Activated T-cell treated with anti-CD3 and anti-CD28 coated beads for 1 hour (primary cell): ENCODE results near the gene FASTK.

Experiments
- DNase-seq: peaks from one replicate; pipeline ENCODE4 v3.0.0-alpha.2; 2020; ENCODE audit warnings: low read depth

FASTK gene

DNA sequence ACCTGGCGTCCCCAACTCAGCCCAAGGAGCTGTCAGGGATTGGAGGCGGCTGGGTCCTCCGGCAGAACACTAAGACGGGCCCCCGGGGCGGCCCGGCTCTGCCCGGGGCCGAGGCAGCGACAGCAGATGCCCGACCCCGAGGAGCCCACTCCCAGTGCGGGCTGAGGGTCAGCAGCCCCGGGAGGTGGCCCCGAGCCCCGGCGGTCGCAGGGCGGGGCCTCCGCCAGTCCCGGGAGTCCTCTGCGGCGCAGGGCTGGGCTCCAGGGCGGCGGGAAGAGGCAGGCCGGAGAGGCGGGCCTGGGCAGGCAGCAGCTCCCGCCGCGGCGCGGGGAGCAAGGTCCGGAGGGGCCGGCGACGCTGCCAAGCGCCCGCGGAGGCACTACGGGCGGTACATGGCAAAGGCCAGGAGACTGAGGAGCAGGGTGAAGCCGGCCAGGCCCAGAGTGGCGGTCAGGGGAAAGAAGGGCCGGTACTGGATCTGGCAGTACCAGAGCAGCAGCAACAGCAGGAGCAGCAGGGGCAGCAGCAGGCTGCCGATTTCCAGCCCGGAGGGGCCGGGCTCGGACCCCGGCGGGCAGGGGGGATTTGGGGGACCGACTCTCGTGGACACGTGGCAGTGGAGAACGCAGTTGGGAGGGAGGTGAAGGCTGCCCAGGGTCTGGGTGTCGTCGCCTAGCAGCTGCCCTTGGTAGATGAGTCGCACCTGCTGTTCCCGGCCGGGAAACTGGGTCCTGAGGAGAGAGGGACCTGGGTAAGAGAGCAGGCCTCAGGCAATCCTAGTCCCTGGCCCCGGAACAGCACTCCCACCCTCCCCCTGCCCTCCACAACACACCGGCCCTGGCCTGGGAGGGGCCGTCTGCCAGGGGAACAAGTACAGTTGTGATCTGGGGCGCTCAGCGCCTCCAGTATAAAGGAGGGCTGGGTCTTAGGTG lies 827 bp upstream of the FASTK start:
- DNase-seq = no peak

DNA sequence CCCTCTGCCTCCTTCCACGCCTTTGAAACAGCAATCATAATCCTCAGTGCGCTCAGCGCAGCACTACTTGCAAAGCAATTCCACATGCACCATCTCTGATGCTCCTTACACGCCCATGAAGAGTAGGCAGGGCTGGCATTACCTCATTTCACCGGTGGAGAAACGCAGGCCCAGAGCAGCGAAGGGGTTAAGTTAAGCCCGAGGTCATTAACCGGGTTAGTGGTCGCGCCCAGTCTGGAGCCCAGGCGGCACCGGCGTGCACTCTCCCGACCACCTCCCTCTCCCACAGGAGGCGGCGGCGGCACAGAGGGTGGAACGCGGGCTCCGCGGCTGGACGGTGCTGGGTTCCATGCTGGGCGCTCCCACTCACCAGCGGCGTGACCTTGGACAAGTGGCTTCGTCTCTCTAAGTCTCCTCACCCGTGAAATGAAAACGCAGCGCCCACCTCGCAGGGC lies 515 bp downstream of the FASTK start:
- no peak for DNase-seq

DNA sequence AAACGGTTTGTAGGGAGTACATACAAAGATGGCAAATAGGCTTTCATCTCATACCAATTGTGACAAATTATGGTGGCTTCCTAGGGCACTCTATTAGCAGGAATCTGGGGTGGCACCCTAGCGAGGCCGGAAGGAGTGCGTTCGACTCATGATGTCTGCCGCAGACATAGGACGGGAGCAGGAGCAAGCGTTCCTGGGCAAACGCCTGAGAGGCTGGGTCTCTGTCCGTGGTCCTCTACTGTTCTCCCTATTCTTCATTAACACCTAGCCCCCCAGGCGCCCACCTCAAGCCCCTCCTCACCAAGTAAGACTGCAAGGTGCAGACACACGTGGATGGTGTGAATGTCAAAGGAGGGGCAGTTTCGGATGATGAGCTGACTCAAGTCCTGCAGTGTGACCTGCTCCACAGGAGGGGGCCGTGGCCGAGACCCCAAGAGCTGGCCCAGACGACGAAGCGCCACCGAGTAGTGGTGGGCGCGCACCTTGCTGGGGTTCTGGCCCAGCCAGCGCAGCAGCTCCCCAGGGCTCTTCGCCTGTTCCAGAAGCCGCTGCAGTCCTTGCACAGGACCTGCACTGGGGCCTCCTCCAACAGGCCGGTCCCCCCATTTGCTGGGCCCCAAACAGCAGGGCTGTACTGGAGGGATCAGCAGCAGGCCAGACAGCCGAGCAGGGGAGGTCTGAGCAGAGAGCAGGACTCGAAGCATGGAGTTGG lies 1.3 kb downstream of the FASTK start:
- DNase-seq = no peak

DNA sequence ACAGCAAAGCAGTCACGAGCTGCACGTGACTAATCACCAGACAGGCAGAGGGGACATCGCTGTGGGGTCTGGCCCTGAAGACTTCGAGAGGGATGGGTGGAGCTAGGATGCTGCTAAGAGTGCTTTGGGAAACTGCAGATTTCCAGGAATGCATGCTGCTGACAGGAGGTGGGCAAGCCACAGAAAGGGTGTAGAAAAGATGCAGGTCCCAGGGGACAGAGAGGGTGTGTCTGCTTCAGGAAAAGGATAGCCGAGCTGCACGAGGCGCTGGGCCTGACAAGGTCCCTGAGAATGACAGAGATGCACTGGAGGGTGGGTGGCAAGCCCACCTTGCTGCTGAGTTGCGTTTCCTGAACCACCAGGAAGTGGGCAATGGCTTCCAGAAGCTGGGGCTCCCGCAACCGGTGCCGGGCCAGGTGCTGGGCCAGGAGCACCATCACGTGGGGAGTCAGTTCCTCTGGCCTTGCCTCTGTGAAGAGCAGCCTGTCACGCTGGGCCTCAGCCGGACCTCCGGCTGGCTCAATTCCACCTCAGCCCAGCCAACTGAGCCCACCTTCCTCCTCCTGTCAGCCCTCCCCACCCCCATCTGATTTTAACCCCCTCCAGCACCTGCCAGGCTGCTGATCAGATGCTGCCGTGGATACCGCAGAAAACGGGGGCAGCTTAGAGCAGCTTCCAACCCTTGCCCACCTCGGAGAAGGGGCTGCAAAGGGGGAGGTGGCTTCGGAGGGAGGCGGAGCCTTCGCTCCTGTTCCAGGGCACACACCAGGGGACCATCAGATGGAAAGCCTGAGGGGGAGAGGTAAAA lies 2.2 kb downstream of the FASTK start:
- DNase-seq = no peak

GRCh38 chr7:151077705-151078232 lies 2.8 kb downstream of the FASTK start:
- no peak for DNase-seq

DNA sequence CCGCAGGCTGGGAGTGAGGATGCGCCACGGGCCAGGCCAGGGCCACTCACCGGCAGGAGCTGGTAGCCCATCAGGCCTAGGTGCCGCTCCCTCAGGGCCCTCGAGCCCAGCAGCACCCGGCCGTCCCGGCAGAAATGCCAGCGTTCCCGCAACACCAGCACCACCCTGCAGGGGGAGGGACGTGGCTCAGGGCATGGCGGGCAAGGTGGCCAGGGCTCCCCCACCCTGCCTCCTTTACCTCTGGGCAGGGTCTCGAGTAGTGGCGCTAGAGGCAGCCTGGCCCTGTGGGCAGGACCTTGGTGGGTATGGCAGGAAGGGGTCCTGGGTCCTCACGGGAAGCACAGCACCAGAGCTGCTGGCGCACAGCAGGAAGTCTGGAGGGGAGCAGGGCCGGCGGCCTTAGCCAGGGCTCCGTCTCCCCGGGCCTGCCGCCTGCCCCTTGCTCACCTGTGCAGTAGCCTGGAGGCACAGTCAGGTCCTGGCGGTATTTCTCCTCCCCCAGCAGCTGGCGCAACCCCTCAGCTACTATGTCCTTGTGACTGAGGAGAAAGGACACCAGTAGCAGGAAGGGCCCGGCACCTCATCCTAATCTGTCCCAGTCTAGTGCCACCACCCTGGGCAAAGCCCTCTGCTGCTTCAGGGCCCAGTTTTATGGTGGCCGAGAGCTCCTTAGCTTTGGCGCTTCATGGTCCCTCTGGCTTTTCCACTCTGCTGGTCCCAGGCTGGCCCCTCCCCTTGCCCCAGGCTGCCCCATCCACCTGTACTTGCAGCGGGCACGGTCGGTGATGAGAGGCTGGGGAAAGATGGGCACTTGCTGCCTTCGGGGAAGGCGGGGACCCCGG lies 3.5 kb downstream of the FASTK start:
- no peak for DNase-seq

DNA sequence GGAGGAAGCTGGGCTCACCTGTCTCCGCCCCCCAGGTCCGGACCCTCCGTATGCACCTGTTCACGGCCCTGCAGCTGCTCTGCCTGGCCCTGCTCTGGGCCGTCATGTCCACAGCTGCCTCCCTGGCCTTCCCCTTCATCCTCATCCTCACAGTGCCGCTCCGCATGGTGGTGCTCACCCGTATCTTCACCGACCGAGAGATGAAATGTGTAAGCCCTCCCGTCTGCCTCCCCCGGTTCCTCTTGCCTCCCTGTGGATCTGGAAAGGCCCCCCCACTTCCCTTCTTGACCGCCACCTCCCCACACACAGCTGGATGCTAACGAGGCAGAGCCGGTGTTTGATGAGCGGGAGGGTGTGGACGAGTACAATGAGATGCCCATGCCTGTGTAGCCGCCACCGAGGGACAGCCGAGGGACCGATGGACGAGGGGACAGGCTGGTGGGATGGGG lies 4.6 kb downstream of the FASTK start:
- DNase-seq = no peak

DNA sequence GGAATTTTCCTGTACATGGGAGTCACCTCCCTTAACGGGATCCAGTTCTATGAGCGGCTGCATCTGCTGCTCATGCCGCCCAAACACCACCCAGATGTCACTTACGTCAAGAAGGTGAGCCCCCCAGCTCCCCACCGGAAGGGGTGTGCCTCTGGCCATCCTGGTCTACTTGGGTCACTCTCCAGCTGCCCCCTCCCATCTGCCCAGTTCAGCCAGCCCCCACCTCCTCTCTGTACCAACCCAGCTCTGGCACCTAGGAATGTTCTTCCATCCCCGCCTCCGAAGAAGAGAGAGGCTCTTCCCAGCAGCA lies 5.0 kb downstream of the FASTK start:
- no peak for DNase-seq

DNA sequence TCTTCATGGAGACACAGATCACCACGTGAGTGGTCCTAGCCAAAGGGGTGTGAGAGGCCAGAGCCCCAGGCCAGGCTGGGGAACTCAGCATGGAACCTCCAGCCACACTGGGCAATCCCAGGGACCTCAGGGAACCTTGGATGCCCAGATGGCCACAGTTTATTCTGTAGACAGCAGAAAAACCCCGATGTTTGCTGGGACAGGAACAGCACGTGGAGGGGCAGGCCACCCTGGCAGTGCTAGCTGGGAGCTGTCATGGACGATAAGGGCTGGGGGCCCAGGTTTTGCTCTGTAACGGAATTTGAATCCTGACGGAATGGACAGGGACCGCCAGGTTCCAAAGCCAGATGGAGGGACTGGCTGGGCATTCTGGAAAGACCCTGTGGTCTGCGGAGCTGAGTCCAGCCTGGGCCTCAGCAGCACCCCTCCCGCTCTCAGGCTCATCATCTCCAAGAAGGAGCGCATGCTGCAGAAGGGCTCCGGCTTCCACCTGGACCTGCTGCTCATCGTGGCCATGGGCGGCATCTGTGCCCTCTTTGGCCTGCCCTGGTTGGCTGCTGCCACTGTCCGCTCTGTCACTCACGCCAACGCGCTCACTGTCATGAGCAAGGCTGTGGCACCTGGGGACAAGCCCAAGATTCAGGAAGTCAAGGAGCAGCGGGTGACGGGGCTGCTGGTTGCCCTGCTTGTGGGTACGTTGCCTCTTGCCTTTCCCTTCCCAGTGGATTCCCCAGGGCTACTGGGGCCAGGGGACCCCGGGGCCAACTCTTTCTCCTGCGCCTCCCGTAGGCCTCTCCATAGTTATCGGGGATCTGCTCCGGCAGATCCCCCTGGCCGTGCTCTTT lies 5.6 kb downstream of the FASTK start:
- DNase-seq = no peak

- no peak for DNase-seq
Observed at GRCh38 chr7:151073990-151074389, 6.6 kb downstream of the FASTK start.

- DNase-seq = no peak
Observed at GRCh38 chr7:151071032-151071866, 9.4 kb downstream of the FASTK start.

DNA sequence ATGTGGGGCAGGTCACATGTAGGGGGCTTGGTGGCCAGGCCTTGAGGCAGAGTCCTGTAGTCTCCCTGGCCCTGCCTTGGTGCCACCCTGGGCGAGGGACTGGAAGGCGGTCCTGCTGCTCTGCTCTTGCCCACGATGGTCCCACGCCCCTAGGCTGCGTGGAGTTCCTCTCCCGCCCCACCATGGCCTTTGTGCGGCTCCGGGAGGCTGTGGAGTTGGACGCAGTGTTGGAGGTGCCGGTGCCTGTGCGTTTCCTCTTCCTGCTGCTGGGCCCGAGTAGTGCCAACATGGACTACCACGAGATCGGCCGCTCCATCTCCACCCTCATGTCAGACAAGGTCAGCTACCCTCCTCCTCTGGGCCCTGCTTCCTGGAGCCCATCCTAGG lies 10.0 kb downstream of the FASTK start:
- DNase-seq = no peak

- no peak for DNase-seq
Observed at GRCh38 chr7:151069841-151070573, 10.6 kb downstream of the FASTK start.

- no peak for DNase-seq
Observed at GRCh38 chr7:151068069-151068773, 12.4 kb downstream of the FASTK start.

GRCh38 chr7:151066273-151066974 lies 14.2 kb downstream of the FASTK start:
- no peak for DNase-seq

- DNase-seq = no peak
Observed at GRCh38 chr7:151065516-151065915, 15.1 kb downstream of the FASTK start.

- DNase-seq = no peak
Observed at GRCh38 chr7:151064993-151065392, 15.6 kb downstream of the FASTK start.
